ENCODE data around the gene TCEA3. TPM values are rescaled to one million over a fixed set of nuclear protein-coding genes. Genes with fewer than 3 reads are reported as not detected.
A peak's percentile ranks its signal among the peaks of the same experiment; 100 is the strongest.

Gene TCEA3
- total RNA-seq, 2 donors from 2014 or later: 110 to 140 TPM

DNA sequence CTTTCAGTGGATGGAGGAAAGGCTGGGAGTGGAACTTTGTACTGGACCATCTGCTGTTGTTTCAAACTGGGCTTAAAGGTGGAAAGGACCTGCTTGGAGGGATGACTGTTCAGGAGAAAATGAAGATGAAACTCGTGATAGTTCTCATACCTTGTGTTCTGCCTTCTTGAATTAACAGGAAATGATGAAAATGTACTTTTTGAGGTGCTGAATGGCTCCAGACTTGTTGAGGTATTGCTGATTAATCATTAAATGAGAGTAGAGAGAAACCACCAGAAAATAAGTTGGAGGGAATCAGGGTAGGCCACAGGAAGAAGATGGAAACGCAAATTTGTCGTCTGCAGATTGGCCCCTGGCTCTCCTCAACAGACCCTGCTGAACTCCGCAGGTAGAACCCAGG is 28.7 kb downstream of the TCEA3 start:
- Histone ChIP-seq H3K27ac (peak overlapping the region in 3 of 4 donors; percentile 31 to 70 (median 69)), H3K4me3 (no peak overlapping the region), H3K9me3 (no peaks in the 10 kb centered on the region), H3K36me3 (replicated peaks in 1 of 2; ENCODE audit: insufficient read depth in 1 of 2, low read depth in 2 of 2) (peaks cover 0 to 6% of the 10 kb centered on the region in 2 donors), H3K27me3 (no peaks in the 10 kb centered on the region), H3K4me1 (peaks cover 32% of the 10 kb centered on the region)
- no peak for TF ChIP-seq POLR2A (IDR thresholded peaks at IDR 0.05)
- no peak for TF ChIP-seq CTCF (IDR thresholded peaks at IDR 0.05)
- intact Hi-C loops (cut with DNase I): no loop called here
- ATAC-seq (no peak), DNase-seq (no peak)
- 90% methylated on average over 4 of the region's 4 CpGs for WGBS, 2 donors

- WGBS, 2 donors: 62 to 68% methylated on average over 6 to 8 of the region's 8 CpGs
- Histone ChIP-seq H3K4me3 (no peak overlapping the region), H3K36me3 (replicated peaks in 1 of 2; ENCODE audit: insufficient read depth in 1 of 2, low read depth in 2 of 2) (peaks cover 0 to 6% of the 10 kb centered on the region in 2 donors), H3K27ac (peak overlapping the region; percentile 7 to 70 (median 50)), H3K4me1 (peaks cover 32% of the 10 kb centered on the region), H3K9me3 (no peaks in the 10 kb centered on the region), H3K27me3 (no peaks in the 10 kb centered on the region)
- no peak for TF ChIP-seq CTCF (IDR thresholded peaks at IDR 0.05)
- no peak for TF ChIP-seq POLR2A (IDR thresholded peaks at IDR 0.05)
- ATAC-seq (no peak), DNase-seq (no peak)
- intact Hi-C loops (cut with DNase I): no loop called here
These were observed 29.3 kb downstream of the TCEA3 start for GRCh38 chr1:23395154-23395724.

DNA sequence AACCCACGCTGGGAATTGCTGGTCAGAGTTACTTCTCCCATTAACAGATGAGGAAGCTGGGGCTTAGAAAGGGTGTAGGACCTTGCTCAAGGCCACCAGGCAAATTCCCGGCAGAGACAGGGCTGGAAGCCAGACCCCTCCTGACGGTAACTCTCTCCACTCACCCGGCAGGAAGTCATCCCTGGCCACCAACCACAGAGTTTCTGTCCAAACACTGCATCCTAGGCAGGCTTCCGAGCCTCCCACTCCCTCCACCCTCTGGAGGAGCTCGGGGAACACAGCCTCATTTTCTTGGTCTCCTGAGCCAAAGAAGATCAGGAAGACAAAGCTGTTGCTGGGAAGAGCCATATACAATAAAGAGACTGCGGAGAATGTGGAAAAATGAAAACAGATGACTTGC is 29.9 kb downstream of the TCEA3 start:
- peaks cover 0 to 6% of the 10 kb centered on the region in 2 donors for H3K36me3 ChIP-seq (replicated peaks in 1 of 2; ENCODE audit: insufficient read depth in 1 of 2, low read depth in 2 of 2)
- DNase-seq (peak; percentile 69 to 84 (median 73)), ATAC-seq (peak; percentile 84)
- no peak for TF ChIP-seq CTCF (IDR thresholded peaks at IDR 0.05)
- TF ChIP-seq POLR2A (IDR thresholded peaks at IDR 0.05): peak in 1 of 3 donors; percentile 11
- peaks cover 32% of the 10 kb centered on the region for H3K4me1 ChIP-seq
- 36 to 40% methylated on average over 7 of the region's 7 CpGs for WGBS, 2 donors
- H3K27ac ChIP-seq: peak overlapping the region in 3 of 4 donors; percentile 31 to 70 (median 69)
- H3K9me3 ChIP-seq: no peaks in the 10 kb centered on the region
- intact Hi-C loops (cut with DNase I): no loop called here
- H3K4me3 ChIP-seq: no peak overlapping the region
- H3K27me3 ChIP-seq: no peaks in the 10 kb centered on the region

- no peak for TF ChIP-seq POLR2A (IDR thresholded peaks at IDR 0.05)
- TF ChIP-seq CTCF (IDR thresholded peaks at IDR 0.05): no peak
- intact Hi-C loops (cut with DNase I): no loop called here
- no peak for DNase-seq
- Histone ChIP-seq H3K4me3 (no peak overlapping the region), H3K27me3 (no peaks in the 10 kb centered on the region), H3K27ac (peak overlapping the region in 3 of 4 donors; percentile 31 to 70 (median 69)), H3K4me1 (peaks cover 32% of the 10 kb centered on the region), H3K36me3 (replicated peaks in 1 of 2; ENCODE audit: insufficient read depth in 1 of 2, low read depth in 2 of 2) (peaks cover 0 to 6% of the 10 kb centered on the region in 2 donors), H3K9me3 (no peaks in the 10 kb centered on the region)
- WGBS, 2 donors: 72 to 80% methylated on average over 4 of the region's 4 CpGs
- ATAC-seq: peak; percentile 15
These were observed 30.4 kb downstream of the TCEA3 start for GRCh38 chr1:23394181-23394580.

DNA sequence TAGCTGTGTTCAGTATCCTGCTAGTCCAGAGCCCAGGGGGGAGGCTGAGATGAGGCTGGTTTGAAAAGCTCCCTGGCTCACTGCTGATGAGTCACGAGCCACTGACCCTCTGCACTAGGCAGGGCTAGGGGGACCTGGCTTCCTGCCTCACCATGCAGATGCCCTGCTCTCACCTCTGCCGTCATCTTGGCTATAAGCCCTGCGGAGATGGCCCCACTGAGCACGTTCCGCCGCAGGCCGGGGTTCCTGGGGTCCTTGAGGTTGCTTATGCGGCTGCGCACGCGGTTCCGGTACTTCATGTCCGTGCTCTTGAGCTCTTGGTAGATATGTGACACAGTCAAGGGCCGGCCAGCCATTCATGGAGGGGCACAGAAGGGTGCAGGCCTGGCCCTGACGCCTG is 30.8 kb downstream of the TCEA3 start:
- Histone ChIP-seq H3K4me1 (peaks cover 32% of the 10 kb centered on the region), H3K9me3 (no peaks in the 10 kb centered on the region), H3K4me3 (no peak overlapping the region), H3K27me3 (no peaks in the 10 kb centered on the region), H3K36me3 (replicated peaks in 1 of 2; ENCODE audit: insufficient read depth in 1 of 2, low read depth in 2 of 2) (peaks cover 0 to 6% of the 10 kb centered on the region in 2 donors), H3K27ac (peak overlapping the region in 3 of 4 donors; percentile 31 to 70 (median 69))
- intact Hi-C loops (cut with DNase I): no loop called here
- no peak for TF ChIP-seq CTCF (IDR thresholded peaks at IDR 0.05)
- TF ChIP-seq POLR2A (IDR thresholded peaks at IDR 0.05): no peak
- 68 to 90% methylated on average over 3 to 15 of the region's 15 CpGs for WGBS, 2 donors
- DNase-seq: peak; percentile 37 to 61 (median 52)
- ATAC-seq: peak; percentile 24

Measured in body of pancreas (tissue), 4 donors.